GM19239 (cell line): ENCODE results near the gene ACIN1.

ENCODE experiments used
- DNase-seq: peaks from one replicate; pipeline ENCODE4 v3.0.0; 2011; ENCODE audit warnings: low spot score; ENCODE audit not compliant: insufficient read length
- FAIRE-seq: peaks from 2 replicates; lab custom pipeline; 2011; peaks lifted over from hg19 to GRCh38; lab: Jason Lieb, UNC

Gene ACIN1

GRCh38 chr14:23066855-23067744 lies 27.8 kb downstream of the ACIN1 start:
- FAIRE-seq = no peak
- no peak for DNase-seq

- FAIRE-seq (no peak), DNase-seq (no peak)
Observed at GRCh38 chr14:23066368-23066767, 28.6 kb downstream of the ACIN1 start.

GRCh38 chr14:23063601-23064000 lies 31.3 kb downstream of the ACIN1 start:
- DNase-seq (no peak), FAIRE-seq (no peak)

- DNase-seq = no peak
- FAIRE-seq = no peak
Observed at GRCh38 chr14:23062002-23062401, 32.9 kb downstream of the ACIN1 start.

GRCh38 chr14:23060536-23061260 lies 34.2 kb downstream of the ACIN1 start:
- DNase-seq (no peak), FAIRE-seq (no peak)

- no peak for FAIRE-seq
- no peak for DNase-seq
Observed at GRCh38 chr14:23058654-23059504, 36.1 kb downstream of the ACIN1 start.

- DNase-seq (peak; percentile 98), FAIRE-seq (peak; percentile 85)
Observed at GRCh38 chr14:23057757-23058653, 36.9 kb downstream of the ACIN1 start.

- peak; percentile 92 for DNase-seq
- FAIRE-seq = no peak
Observed at GRCh38 chr14:23056956-23057756, 37.8 kb downstream of the ACIN1 start, which contains the start of gene CDH24. CDH24 (minus strand) TSS chr14:23057520; CDS start chr14:23055733, 1,787 bp downstream.

GRCh38 chr14:23056145-23056955 lies 38.6 kb downstream of the ACIN1 start:
- peak; percentile 98 for DNase-seq
- peak; percentile 93 for FAIRE-seq

GRCh38 chr14:23055621-23056144 lies 39.3 kb downstream of the ACIN1 start:
- no peak for FAIRE-seq
- no peak for DNase-seq

- DNase-seq = no peak
- FAIRE-seq = no peak
Observed at GRCh38 chr14:23055147-23055550, 39.8 kb downstream of the ACIN1 start.

GRCh38 chr14:23054000-23054811 lies 40.7 kb downstream of the ACIN1 start:
- DNase-seq = no peak
- FAIRE-seq = no peak

GRCh38 chr14:23053426-23053825 lies 41.5 kb downstream of the ACIN1 start:
- FAIRE-seq = no peak
- DNase-seq = no peak

- FAIRE-seq = no peak
- DNase-seq = no peak
Observed at GRCh38 chr14:23052671-23053070, 42.3 kb downstream of the ACIN1 start.

GRCh38 chr14:23052182-23052623 lies 42.7 kb downstream of the ACIN1 start:
- DNase-seq = no peak
- no peak for FAIRE-seq

GRCh38 chr14:23051141-23052057 lies 43.5 kb downstream of the ACIN1 start:
- FAIRE-seq (no peak), DNase-seq (no peak)
